K562 (cell line): Measurements from ENCODE around the gene RBM27. TPM values are rescaled to one million over a fixed set of nuclear protein-coding genes. Genes with fewer than 3 reads are reported as not detected.

ENCODE experiments used
- ATAC-seq: fragments of 200-7000 bp; cut with Tn5 transposase; 3 replicates; pipeline ENCODE4 v1.9.1; 2020; ENCODE audit warnings: moderate library complexity
- BruUV-seq: library from RNA; stranded (reverse); fragments of 400-500 nt; replicated peaks from 2 replicates; lab custom pipeline; 2021; lab: Mats Ljungman, UMichigan
- CTCF ChIA-PET: fragments of 300-600 bp; formaldehyde crosslinking; extraction: SDS; loops from one replicate; lab custom pipeline; 2021; ENCODE audit warnings: low intra/inter-chr PET ratio; lab: Yijun Ruan, JAX
- POLR2A ChIA-PET: fragments of 300-600, 350-650 bp; sonication (Branson Sonifier 250); formaldehyde crosslinking; extraction: SDS; loops from one replicate; lab custom pipeline; 2021; ENCODE audit warnings: antibody characterized with exemption, inconsistent platforms; lab: Yijun Ruan, JAX
- DNase-seq, 4 experiments: peaks; one replicate each; pipeline versions ENCODE4 v3.0.0 to v3.0.0-alpha.2; 2011 to 2018; ENCODE audit warnings: low spot score in 3 of 4, mixed read lengths in 3 of 4; ENCODE audit errors: extremely low read depth in 1 of 4
- FAIRE-seq: peaks from 2 replicates; lab custom pipeline; 2011; peaks lifted over from hg19 to GRCh38; lab: Jason Lieb, UNC
- H2AFZ ChIP-seq: 2 replicates; pipeline ENCODE4 v1.6.0; 2011; ENCODE audit warnings: low read depth, low read length, control low read depth, inconsistent platforms
- H3K27ac ChIP-seq: fragments of 200-600 bp; 3 replicates; pipeline ENCODE4 v1.8.0; 2011; ENCODE audit warnings: low read depth, mild to moderate bottlenecking, control low read depth, inconsistent platforms, low read length, moderate library complexity, mixed read lengths; ENCODE audit errors: extremely low read depth
- H3K27me3 ChIP-seq, 2 experiments: fragments of 300-600 bp in 1 of 2; 2 replicates in 1 of 2; 3 replicates in 1 of 2; pipeline versions ENCODE4 v1.6.0 to v1.8.0; 2011; ENCODE audit warnings: inconsistent platforms in 2 of 2, low read length in 2 of 2, mild to moderate bottlenecking in 1 of 2, mixed read lengths in 1 of 2, moderate library complexity in 1 of 2; ENCODE audit not compliant: control insufficient read depth in 2 of 2, insufficient read depth in 2 of 2
- H3K36me3 ChIP-seq: fragments of 300-600 bp; 3 replicates; pipeline ENCODE4 v1.8.0; 2011; ENCODE audit warnings: mild to moderate bottlenecking, low read length, inconsistent platforms; ENCODE audit not compliant: control insufficient read depth, insufficient read depth
- H3K4me1 ChIP-seq, 2 experiments: fragments of 200-600 bp in 1 of 2; replicated peaks in 1 of 2; 2 replicates in 1 of 2; 3 replicates in 1 of 2; pipeline versions ENCODE4 v1.5.1 to v1.8.0; 2011; ENCODE audit warnings: inconsistent platforms in 2 of 2, low read length in 2 of 2, mild to moderate bottlenecking in 1 of 2, mixed read lengths in 1 of 2, moderate library complexity in 1 of 2; ENCODE audit not compliant: control insufficient read depth in 2 of 2, insufficient read depth in 2 of 2
- H3K4me2 ChIP-seq: 2 replicates; pipeline ENCODE4 v1.6.1; 2011; ENCODE audit warnings: low read length, control low read depth, inconsistent platforms, mixed read lengths; ENCODE audit not compliant: insufficient read depth
- H3K4me3 ChIP-seq: fragments of 200-600 bp; sonication (generic), shearing (Covaris generic); 2 replicates; pipeline ENCODE4 v1.5.1; 2016; ENCODE audit warnings: control low read depth, inconsistent platforms
- H3K79me2 ChIP-seq: fragments of 200-600 bp; 3 replicates; pipeline ENCODE4 v1.8.0; 2011; ENCODE audit warnings: low read length, inconsistent platforms; ENCODE audit not compliant: control insufficient read depth, insufficient read depth
- H3K9ac ChIP-seq, 2 experiments: 2 replicates each; pipeline versions ENCODE4 v1.6.0 to v1.6.1; 2011; ENCODE audit warnings: low read depth in 2 of 2, low read length in 2 of 2, control low read depth in 1 of 2, inconsistent platforms in 1 of 2, mild to moderate bottlenecking in 1 of 2, mixed read lengths in 1 of 2; ENCODE audit not compliant: insufficient read depth in 1 of 2
- H3K9me1 ChIP-seq: one replicate; pipeline ENCODE4 v1.6.0; 2011; ENCODE audit warnings: inconsistent platforms, mild to moderate bottlenecking, low read length, moderate library complexity; ENCODE audit not compliant: control insufficient read depth, insufficient read depth
- H3K9me3 ChIP-seq: replicated peaks from 2 replicates; pipeline ENCODE4 v1.5.1; 2011; ENCODE audit warnings: low read depth, low read length, inconsistent platforms; ENCODE audit not compliant: control insufficient read depth, insufficient read depth
- H4K20me1 ChIP-seq: replicated peaks from 2 replicates; pipeline ENCODE4 v1.6.1; 2011; ENCODE audit warnings: low read length, inconsistent platforms, mixed read lengths; ENCODE audit not compliant: control insufficient read depth, insufficient read depth
- ETV6 ChIP-seq, 3 experiments: fragments of 150-350 bp in 1 of 3; sonication (generic) in 1 of 3; formaldehyde crosslinking in 1 of 3; IDR thresholded peaks; 2 replicates each; pipeline versions ENCODE4 v1.6.1 to v1.8.0; 2014 to 2022; ENCODE audit warnings: borderline replicate concordance in 2 of 3, low read depth in 2 of 3, antibody characterized with exemption in 1 of 3, low read length in 1 of 3, mild to moderate bottlenecking in 1 of 3, missing genetic modification reagents in 1 of 3
- FOXA3 ChIP-seq, 2 experiments: fragments of 450-650 bp in 1 of 2; sonication (generic) in 1 of 2; formaldehyde crosslinking; IDR thresholded peaks in 1 of 2; conservative IDR thresholded peaks in 1 of 2; 2 replicates each; pipeline versions ENCODE4 v1.4.0 to v1.8.0; 2020 to 2022; ENCODE audit warnings: mild to moderate bottlenecking in 2 of 2, missing genetic modification reagents in 1 of 2
- FOXJ3 ChIP-seq: sonication (generic); formaldehyde crosslinking; IDR thresholded peaks from 2 replicates; pipeline ENCODE4 v1.4.0; 2020; ENCODE audit warnings: mild to moderate bottlenecking, missing genetic modification reagents
- RB1 ChIP-seq: fragments of 450-650 bp; IDR thresholded peaks from 2 replicates; pipeline ENCODE4 v1.6.1; 2017; ENCODE audit warnings: low read depth, mild to moderate bottlenecking
- TRIM24 ChIP-seq, 2 experiments: fragments of 450-650 bp; IDR thresholded peaks; 2 replicates each; pipeline ENCODE4 v1.6.1; 2016
- ZNF668 ChIP-seq: fragments of 250-450 bp; sonication (Bioruptor Pico); IDR thresholded peaks from 2 replicates; pipeline ENCODE4 v1.8.0; 2022; ENCODE audit warnings: mild to moderate bottlenecking, inconsistent platforms
- WGBS: fragments of 100-300 bp; shearing (Covaris generic); methylation state at CpG from one replicate; pipeline ENCODE4 v1.1.6; 2016; ENCODE audit warnings: low coverage, mixed read lengths; ENCODE audit not compliant: insufficient coverage; ENCODE audit errors: missing lambda C conversion rate; 5-methylcytosine and 5-hydroxymethylcytosine counted together
- in situ Hi-C: fragments of 300-500 bp; cut with MboI; formaldehyde crosslinking; loops from 4 replicates; pipeline ENCODE4 v1.15.0; 2018; ENCODE audit warnings: inconsistent platforms, mixed read lengths
- intact Hi-C: fragments of 100-400 bp; cut with micrococcal nuclease; formaldehyde crosslinking; loops from 2 replicates; pipeline ENCODE4 v1.14.2; 2022
- polyA plus RNA-seq, 8 experiments: library from polyadenylated mRNA; depleted of rRNA in 4 of 8; stranded (reverse) in 5 of 8; unstranded in 3 of 8; fragments of >200 nt; fragmentation: Nextera tagmentation in 2 of 8; fragmentation: Illumina TruSeq in 1 of 8; extraction: Ambion mirVana in 2 of 8; extraction: Trizol in 1 of 8; gene quantifications; 2 replicates each; pipeline versions ENCODE4 v1.2.1 to v1.2.3, GENCODE V29; 2011 to 2014; ENCODE audit warnings: inconsistent platforms in 1 of 8, missing spikeins in 1 of 8
- total RNA-seq, 7 experiments: library from RNA; depleted of rRNA in 6 of 7; stranded (reverse); fragments of >200 nt in 6 of 7; fragmentation: Illumina TruSeq in 2 of 7; extraction: Trizol in 2 of 7; gene quantifications; 2 replicates each; pipeline versions ENCODE4 v1.2.1 to v1.2.3, GENCODE V29; 2011 to 2021; ENCODE audit warnings: low replicate concordance in 1 of 7

RBM27 gene
- total and polyA plus RNA-seq, 9 of the 15 experiments (the other 6 are each of a cell fraction or from before 2014, with no cell fraction given): 5.3 to 45.4 (median 29.1) TPM

DNA sequence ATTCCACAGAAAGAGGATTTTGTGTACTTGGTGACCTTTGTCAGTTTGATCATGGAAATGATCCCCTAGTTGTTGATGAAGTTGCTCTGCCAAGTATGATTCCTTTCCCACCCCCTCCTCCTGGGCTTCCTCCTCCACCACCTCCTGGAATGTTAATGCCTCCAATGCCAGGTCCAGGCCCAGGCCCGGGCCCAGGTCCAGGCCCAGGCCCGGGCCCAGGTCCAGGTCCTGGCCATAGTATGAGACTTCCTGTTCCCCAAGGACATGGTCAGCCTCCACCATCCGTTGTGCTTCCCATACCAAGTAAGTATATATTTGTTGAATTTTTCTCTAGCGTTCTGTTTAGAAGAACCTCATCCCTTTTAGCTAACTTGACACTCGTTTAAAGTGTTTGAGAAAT is 30.0 kb downstream of the RBM27 start:
- no peak for DNase-seq
- H3K4me2 ChIP-seq: no peak overlapping the region
- no peaks in the 10 kb centered on the region for H3K4me1 ChIP-seq
- BruUV-seq: no TSS peak
- peaks cover 93% of the 10 kb centered on the region for H3K36me3 ChIP-seq
- no peak overlapping the region for H3K27ac ChIP-seq
- no peaks in the 10 kb centered on the region for H3K9me1 ChIP-seq
- no peak overlapping the region for H3K4me3 ChIP-seq
- H3K79me2 ChIP-seq: no peaks in the 10 kb centered on the region
- WGBS: 90% methylated on average over 5 of the region's 5 CpGs
- in situ Hi-C loops (no loop called here), intact Hi-C loops (no loop called here)
- H4K20me1 ChIP-seq: no peaks in the 10 kb centered on the region
- TF ChIP-seq TRIM24 (IDR thresholded peaks at IDR 0.05) (no peak), ZNF668 (CRISPR knock-in tag) (no peak), RB1 (no peak), FOXA3 (CRISPR knock-in tag; conservative IDR thresholded peaks at IDR 0.05 in 1 of 2, IDR thresholded peaks at IDR 0.05 in 1 of 2) (no peak)
- no peak for FAIRE-seq
- no peak overlapping the region for H2AFZ ChIP-seq
- H3K9ac ChIP-seq: no peak overlapping the region
- ATAC-seq: no peak
- no peaks in the 10 kb centered on the region for H3K9me3 ChIP-seq
- no peaks in the 10 kb centered on the region for H3K27me3 ChIP-seq
- ChIA-PET CTCF (no interaction called here), POLR2A (no interaction called here)

DNA sequence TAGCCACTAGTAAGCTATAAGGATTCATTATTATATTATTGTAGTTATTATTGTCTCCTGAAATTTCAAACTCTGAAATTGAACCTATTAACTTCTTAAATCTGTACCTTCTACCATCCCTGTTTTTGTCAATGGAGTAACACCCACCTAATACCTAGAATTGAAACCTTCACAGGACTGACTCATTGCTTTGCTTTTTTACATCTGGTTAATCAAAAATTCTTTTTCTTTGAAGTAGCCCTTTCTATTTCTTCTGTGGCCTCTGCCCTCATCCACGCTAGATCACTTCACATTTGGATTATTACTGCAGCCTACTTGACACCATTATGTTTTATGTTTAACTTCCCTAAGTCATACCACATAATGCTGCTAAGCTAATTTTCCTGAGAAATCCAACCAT is 35.6 kb downstream of the RBM27 start:
- Histone ChIP-seq H3K4me2 (no peak overlapping the region), H3K9me1 (no peaks in the 10 kb centered on the region), H3K27ac (no peak overlapping the region), H3K27me3 (no peaks in the 10 kb centered on the region), H3K79me2 (peaks cover 3% of the 10 kb centered on the region; the same call in 1 of the 3 replicates), H3K9ac (no peak overlapping the region), H3K4me1 (no peaks in the 10 kb centered on the region), H3K9me3 (no peaks in the 10 kb centered on the region), H3K36me3 (peaks cover 84% of the 10 kb centered on the region; the same call in 2 of the 3 replicates), H2AFZ (no peak overlapping the region), H3K4me3 (no peak overlapping the region), H4K20me1 (no peaks in the 10 kb centered on the region)
- DNase-seq: no peak
- no peak for TF ChIP-seq FOXJ3 (CRISPR knock-in tag)
- TF ChIP-seq ETV6 (IDR thresholded peaks at IDR 0.05; ENCODE audit: borderline replicate concordance in 1 of 2, low read depth in 2 of 2, low read length in 1 of 2): no peak
- no peak for TF ChIP-seq ETV6 (CRISPR knock-in tag; IDR thresholded peaks at IDR 0.05; ENCODE audit: borderline replicate concordance)
- FAIRE-seq: no peak
- ATAC-seq: no peak
- 92% methylated on average over 1 of the region's 1 CpG for whole genome bisulfite sequencing
- intact Hi-C loops (no loop called here), in situ Hi-C loops (no loop called here)
- CTCF ChIA-PET: no interaction called here
- no TSS peak for BruUV-seq
- POLR2A ChIA-PET: no interaction called here
